ENCODE data around the gene MYLIP.

The MYLIP gene

GRCh38 chr6:16184551-16184950 lies 55.7 kb downstream of the MYLIP start:
- no peak for DNase-seq (ENCODE audit: low read depth, low spot score)
- in situ Hi-C loops (cut with HindIII; ENCODE audit: low sequenced_read_pairs) = no loop called here
- no peak overlapping the region for H3K4me3 ChIP-seq (ENCODE audit: low read depth, low read length)
- TF ChIP-seq CTCF (IDR thresholded peaks at IDR 0.05; ENCODE audit: low read depth, low read length) = no peak

- no peak overlapping the region for H3K4me3 ChIP-seq (ENCODE audit: low read depth, low read length)
- in situ Hi-C loops (cut with HindIII; ENCODE audit: low sequenced_read_pairs) = no loop called here
- TF ChIP-seq CTCF (IDR thresholded peaks at IDR 0.05; ENCODE audit: low read depth, low read length) = no peak
- no peak for DNase-seq (ENCODE audit: low read depth, low spot score)
Observed at GRCh38 chr6:16187176-16187575, 58.3 kb downstream of the MYLIP start.

GRCh38 chr6:16190214-16190613 lies 61.3 kb downstream of the MYLIP start:
- H3K4me3 ChIP-seq (ENCODE audit: low read depth, low read length) = no peak overlapping the region
- no peak for TF ChIP-seq CTCF (IDR thresholded peaks at IDR 0.05; ENCODE audit: low read depth, low read length)
- no peak for DNase-seq (ENCODE audit: low read depth, low spot score)
- in situ Hi-C loops (cut with HindIII; ENCODE audit: low sequenced_read_pairs) = no loop called here

GRCh38 chr6:16196260-16196983 lies 67.5 kb downstream of the MYLIP start:
- H3K4me3 ChIP-seq (ENCODE audit: low read depth, low read length) = no peak overlapping the region
- in situ Hi-C loops (cut with HindIII; ENCODE audit: low sequenced_read_pairs) = no loop called here
- no peak for TF ChIP-seq CTCF (IDR thresholded peaks at IDR 0.05; ENCODE audit: low read depth, low read length)
- no peak for DNase-seq (ENCODE audit: low read depth, low spot score)

GRCh38 chr6:16196984-16197546 lies 68.2 kb downstream of the MYLIP start:
- TF ChIP-seq CTCF (IDR thresholded peaks at IDR 0.05; ENCODE audit: low read depth, low read length) = no peak
- in situ Hi-C loops (cut with HindIII; ENCODE audit: low sequenced_read_pairs) = no loop called here
- DNase-seq (ENCODE audit: low read depth, low spot score) = no peak
- no peak overlapping the region for H3K4me3 ChIP-seq (ENCODE audit: low read depth, low read length)

Measured in astrocyte of the spinal cord (primary cell).